ENCODE data around the gene TROAP.
A peak's percentile ranks its signal among the peaks of the same experiment; 100 is the strongest.
"Not testable (repeated sequence)": the region's sequence is repeated elsewhere in the genome, so short reads cannot be mapped to it uniquely, and the experiment has no call there.

TROAP gene

DNA sequence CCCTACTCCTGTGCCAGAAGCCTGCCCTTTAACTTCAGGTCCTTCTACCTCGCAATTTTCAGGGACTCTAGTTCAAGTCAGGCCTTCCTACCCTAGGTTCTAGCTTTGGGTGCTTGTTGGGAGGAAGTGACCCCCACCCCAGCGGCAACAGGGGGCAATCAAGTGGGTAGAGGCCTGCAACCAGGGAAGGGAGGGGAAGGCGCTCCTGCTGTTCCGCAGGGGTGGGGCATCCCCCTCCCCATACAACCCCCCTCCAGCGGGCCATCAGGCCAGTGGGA is 28.3 kb upstream of the TROAP start:
- DNase-seq: no peak

DNA sequence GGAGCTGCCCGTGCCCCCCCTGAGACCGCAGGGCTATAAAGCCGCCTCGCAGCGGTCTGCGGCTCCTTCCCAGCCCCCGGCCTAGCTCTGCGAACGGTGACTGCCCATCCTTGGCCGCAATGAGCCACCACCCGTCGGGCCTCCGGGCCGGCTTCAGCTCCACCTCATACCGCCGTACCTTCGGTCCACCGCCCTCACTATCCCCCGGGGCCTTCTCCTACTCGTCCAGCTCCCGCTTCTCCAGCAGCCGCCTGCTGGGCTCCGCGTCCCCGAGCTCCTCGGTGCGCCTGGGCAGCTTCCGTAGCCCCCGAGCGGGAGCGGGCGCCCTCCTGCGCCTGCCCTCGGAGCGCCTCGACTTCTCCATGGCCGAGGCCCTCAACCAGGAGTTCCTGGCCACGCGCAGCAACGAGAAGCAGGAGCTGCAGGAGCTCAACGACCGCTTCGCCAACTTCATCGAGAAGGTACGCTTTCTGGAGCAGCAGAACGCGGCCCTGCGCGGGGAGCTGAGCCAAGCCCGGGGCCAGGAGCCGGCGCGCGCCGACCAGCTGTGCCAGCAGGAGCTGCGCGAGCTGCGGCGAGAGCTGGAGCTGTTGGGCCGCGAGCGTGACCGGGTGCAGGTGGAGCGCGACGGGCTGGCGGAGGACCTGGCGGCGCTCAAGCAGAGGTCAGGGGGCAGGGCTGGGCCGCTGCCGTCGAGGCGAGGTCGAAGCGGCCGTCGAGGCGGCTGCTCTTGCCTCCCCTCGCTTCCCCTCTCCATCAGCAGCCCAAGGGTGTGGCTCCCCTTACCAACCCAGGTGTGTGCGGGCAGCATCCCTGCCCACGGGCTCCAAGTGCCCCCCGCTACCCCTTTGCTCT is 27.7 kb upstream of the TROAP start, which contains the start of gene PRPH:
TSS of gene PRPH (plus strand) at position 66 of the 855 bp plus-strand sequence. CDS start at position 120, 54 bp downstream.
- DNase-seq: no peak

DNA sequence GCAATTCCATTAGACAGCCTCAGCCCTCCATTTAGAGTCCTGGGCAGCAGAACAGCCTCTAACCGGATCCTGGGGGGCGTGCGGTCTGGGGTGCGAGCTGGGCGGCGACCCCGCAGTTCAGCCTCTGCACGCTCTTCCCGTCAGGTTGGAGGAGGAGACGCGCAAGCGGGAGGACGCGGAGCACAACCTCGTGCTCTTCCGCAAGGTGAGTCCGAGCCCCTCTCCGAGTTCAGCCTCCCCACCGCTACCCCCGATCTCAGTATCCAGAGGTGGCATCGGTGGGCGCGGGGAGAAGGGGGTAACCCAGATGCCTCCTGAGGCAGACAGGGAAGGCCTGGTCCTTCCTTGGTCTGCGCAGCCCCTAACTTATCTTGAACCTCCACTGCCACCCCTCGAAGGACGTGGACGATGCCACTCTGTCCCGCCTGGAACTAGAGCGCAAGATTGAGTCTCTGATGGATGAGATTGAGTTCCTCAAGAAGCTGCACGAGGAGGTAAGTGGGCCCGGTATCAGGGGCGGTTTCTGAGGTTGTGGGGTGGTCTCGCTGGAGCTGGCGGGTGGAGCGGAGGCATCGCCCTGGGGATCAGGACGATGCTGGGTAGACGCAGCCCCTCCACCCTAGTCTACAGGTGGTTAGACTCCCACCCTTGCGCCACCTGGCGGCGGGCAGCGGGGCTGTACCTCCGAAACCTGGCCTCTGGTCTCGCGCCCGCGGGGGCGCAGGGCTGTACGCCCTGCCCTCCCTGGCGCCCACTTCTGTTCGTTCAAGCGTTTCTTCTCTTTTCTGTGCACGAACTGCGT is 26.8 kb upstream of the TROAP start:
- peak; percentile 68 to 76 for DNase-seq

DNA sequence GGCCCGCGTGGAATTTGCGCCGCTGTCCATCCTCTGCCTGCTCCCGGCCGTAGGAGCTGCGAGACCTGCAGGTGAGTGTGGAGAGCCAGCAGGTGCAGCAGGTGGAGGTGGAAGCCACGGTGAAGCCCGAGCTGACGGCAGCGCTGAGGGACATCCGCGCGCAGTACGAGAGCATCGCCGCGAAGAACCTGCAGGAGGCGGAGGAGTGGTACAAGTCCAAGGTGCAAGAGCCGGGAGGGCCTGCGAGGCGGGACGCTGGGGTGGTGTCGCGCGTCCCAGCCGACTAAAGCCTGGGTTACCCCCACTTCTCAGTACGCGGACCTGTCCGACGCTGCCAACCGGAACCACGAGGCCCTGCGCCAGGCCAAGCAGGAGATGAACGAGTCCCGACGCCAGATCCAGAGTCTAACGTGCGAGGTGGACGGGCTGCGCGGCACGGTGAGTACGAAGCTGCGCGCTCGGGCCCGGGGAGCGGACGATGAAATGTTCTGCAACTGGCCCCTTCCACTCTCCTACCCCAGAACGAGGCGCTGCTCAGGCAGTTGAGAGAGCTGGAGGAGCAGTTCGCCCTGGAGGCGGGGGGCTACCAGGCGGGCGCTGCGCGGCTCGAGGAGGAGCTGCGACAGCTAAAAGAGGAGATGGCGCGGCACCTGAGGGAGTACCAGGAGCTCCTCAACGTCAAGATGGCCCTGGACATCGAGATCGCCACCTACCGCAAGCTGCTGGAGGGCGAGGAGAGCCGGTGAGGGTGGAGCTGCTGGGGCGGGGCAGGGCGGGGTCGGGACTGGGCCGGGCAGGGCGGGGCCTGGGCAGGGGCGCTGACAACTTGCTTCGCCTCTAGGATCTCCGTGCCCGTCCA is 26.0 kb upstream of the TROAP start:
- peak; percentile 66 to 72 for DNase-seq

DNA sequence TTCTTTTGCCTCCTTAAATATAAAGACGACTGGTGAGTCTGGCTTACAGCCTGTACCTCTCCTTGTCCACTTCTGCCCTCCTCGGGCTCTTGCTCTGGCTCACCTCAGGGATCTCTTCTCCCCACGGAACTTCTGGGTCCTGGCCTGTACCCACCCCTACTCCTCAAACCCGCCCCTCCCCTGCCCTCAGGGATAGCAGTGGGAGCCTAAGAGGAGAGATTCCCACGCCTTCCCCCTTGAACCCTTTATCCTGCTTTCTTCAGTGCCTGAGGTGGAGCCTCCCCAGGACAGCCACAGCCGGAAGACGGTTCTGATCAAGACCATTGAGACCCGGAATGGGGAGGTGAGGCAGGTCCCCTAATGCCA is 25.4 kb upstream of the TROAP start:
- no peak for DNase-seq

DNA sequence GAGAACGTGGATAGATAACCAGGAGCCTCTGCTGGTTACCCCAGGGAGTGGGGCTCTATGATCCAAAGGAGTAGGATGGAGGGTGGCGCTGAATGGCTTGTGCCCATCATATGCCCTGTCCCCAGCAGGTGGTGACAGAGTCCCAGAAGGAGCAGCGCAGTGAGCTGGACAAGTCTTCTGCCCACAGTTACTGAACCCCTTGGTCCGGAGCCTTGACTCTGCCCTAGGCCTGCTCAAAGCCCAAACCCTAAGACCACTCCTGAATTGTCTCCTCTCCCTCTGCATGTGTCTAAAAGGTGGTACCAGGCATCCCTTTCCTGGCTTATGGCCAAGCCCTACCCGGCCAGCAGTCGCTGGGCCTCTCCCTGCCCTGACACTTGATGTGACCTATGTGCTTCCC is 24.9 kb upstream of the TROAP start:
- no peak for DNase-seq

DNA sequence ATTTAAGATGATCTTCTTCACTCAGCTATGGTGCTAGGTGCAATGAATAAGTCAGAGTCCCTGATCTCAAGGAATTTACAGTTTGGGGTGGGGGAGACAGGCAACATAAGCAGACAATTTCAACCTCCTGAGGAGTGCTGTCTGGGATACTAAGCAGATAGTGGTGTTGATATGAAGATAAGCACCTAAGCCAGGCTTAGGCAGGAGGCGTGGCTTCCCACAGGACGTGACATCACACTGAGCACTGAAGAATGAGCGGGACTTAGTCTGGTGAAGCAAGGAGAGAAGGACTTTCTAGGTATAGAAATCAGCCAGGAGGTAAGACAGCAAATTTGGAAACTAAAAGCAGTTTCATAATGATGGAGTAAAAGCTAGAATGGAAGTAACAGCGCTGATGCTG is 21.3 kb upstream of the TROAP start:
- DNase-seq: no peak

DNA sequence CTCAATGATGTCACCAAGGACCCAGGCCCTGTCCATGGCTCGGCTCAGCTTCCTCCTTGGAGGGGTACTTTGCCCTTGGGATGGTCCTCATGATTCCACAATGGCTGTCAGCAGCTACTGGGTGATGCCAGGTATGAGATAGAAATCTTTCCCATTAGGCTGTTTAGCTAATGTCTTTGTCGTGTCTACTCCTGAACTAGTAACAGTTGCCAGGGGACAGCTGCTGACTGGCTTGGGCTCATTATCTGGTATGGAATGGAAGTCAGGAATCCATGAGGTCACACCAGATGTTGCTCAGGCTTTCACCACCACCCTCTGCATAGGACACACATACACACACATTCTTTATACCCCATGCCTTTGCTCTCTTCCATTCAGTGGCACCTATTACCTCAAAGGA is 18.9 kb upstream of the TROAP start:
- no peak for DNase-seq

DNA sequence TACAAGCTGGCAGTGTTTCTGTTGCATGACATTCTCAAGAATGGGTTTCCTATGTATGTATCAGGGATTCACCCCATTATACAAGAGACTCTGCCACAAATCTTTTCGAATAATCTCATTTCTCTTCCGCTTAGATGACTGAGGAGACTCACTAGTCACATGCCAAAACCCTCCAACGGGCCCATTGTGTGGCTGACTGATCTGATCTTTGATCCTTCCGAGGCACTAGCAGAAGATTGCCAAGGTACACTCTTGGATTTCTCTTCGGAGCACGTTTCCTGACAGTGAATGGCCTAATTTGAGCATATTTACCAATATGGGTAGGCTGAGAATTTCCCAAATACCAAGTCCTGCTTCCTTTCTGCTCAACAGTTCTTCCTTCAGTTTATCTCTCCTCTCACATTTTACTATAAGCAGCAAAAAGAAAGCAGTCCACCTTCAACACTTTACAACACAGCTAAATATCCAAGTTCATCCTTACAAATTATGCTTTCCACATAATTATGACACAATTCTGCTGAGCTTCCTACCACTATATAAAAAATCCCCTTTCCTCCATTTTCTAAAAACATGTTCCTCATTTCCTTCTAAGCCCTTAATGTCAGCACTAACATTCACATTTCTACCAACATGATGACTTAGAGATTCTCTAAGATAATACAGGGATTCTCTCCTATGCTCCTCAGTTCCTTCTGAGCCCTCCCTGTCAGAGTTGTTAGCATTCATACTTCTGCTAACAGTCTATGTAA is 17.1 kb upstream of the TROAP start:
- no peak for DNase-seq

DNA sequence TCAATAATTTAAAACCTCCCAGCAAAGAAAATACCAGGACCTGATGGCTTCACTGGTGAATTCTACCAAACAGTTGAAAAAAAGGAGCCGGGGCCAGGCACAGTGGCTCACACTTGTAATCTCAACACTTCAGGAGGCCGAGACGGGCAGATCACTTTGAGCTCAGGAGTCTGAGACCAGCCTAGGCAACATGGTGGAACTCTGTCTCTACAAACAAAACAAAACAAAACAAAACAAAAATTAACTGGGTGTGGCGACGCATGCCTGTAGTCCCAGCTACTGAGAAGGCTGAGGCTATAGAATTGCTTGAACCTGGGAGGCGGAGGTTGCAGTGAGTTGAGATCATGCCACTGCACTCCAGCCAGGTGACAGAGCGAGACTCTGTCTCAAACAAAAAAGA is 13.7 kb upstream of the TROAP start:
- no peak for DNase-seq

DNA sequence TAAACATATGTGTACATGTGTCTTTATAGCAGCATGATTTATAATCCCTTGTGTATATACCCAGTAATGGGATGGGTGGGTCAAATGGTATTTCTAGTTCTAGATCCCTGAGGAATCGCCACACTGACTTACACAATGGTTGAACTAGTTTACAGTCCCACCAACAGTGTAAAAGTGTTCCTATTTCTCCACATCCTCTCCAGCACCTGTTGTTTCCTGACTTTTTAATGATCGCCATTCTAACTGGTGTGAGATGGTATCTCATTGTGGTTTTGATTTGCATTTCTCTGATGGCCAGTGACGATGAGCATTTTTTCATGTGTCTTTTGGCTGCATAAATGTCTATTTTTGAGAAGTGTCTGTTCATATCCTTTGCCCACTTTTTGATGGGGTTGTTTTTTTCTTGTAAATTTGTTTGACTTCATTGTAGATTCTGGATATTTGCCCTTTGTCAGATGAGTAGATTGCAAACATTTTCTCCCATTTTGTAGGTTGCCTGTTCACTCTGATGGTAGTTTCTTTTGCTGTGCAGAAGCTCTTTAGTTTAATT is 12.5 kb upstream of the TROAP start:
- not testable (repeated sequence) for DNase-seq

DNA sequence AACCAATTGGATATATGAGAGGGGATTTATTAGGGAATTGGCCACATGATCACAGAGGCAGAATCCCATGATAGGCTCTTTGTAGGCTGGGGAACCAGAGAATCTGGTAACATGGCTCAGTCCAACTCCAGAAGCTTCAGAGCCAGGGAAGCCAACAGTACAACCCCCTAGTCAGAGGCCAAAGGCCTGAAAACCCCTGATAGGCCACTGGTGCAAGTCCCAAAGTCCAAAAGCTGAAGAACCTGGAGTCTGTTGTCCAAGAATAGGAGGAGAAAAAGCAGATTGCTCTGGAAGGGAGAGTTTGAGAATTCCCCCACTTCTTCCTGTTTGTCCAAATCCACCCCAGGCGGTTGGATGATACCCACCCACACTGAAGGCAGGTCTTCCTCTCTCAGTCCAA is 8.2 kb upstream of the TROAP start:
- no peak for DNase-seq

DNA sequence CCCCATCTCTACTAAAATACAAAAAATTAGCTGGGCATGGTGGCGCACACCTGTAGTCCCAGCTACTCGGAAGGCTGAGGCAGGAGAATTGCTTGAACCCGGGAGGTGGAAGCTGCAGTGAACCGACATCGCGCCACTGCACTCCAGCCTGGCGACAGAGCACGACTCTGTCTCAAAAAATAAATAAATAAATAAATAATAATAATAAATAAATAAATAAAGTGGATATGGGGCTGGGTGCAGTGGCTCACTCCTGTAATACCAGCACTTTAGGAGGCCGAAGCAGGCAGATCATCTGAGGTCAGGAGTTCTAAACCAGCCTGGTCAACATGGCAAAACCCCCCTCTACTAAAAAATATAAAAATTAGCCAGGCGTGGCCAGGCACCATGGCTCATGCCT is 5.9 kb upstream of the TROAP start:
- not testable (repeated sequence) for DNase-seq

DNA sequence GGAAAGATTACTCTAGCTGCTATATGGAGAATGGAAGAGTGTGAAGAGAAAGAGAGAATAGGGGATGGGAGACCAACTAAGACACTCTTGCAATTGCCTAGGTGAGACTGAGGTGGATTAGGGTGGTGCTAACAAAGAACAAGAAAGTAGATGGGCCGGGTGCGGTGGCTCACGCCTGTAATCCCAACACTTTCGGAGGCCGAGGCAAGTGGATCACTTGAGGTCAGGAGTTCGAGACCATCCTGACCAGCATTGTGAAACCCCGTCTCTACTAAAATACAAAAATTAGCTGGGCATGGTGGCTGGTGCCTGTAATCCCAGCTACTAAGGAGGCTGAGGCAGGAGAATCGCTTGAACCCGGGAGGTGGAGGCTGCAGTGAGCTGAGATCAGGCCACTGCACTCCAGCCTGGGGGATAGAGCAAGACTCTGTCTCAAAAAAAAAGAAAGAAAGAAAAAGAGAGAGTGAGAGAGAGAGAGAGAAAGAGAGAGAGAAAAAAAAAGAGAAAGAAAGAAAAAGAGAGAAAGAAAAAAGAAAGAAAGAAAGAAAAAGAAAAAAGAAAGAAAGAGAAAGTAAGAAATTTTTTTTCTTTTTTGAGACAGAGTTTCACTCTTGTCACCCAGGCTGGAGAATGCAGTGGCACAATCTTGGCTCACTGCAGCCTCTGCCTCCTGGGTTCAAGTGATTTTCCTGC is 2.5 kb upstream of the TROAP start:
- DNase-seq: not testable (repeated sequence)

DNA sequence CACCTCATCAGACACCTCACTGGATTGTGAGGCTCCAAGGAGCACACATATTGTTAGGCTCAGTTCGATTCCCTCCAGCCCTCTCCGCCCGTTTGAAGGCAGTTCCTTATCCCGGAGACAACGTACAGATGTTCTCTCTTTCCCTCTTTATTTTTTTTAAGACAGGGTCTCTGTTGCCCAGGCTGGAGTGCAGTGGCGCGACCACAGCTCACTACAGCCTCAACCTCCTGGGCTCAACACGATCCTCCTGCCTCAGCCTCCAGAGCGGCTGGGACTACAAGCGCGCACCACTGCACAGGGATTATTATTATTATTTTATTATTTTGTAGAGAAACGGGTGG is 718 bp upstream of the TROAP start:
- no peak for DNase-seq

DNA sequence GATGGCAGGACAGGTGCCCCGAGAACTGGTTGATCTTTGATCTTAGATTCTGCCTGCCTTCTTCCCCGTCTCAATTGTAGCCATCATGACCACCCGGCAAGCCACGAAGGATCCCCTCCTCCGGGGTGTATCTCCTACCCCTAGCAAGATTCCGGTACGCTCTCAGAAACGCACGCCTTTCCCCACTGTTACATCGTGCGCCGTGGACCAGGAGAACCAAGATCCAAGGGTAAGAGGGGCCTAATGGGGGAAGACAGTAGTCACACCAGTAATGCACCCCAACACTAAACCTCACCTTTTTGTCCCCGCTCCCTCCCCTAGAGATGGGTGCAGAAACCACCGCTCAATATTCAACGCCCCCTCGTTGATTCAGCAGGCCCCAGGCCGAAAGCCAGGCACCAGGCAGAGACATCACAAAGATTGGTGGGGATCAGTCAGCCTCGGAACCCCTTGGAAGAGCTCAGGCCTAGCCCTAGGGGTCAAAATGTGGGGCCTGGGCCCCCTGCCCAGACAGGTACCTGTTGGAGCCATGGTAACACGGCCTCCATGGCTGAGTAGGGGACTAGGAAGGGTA is 556 bp downstream of the TROAP start:
- no peak for DNase-seq

DNA sequence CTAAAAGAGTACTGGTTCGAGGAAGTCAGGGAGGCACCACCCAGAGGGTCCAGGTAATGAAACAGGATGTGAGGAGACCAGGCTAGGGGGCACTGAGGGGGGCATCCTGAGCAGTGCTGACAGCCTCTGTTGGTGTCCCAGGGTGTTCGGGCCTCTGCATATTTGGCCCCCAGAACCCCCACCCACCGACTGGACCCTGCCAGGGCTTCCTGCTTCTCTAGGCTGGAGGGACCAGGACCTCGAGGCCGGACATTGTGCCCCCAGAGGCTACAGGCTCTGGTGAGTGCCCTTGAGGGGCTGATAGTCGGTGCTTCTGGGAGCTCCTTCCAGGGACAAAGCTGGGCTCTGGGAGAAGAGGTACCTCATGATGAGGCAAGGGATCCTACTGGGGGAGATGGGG is 2.6 kb downstream of the TROAP start:
- no peak for DNase-seq

DNA sequence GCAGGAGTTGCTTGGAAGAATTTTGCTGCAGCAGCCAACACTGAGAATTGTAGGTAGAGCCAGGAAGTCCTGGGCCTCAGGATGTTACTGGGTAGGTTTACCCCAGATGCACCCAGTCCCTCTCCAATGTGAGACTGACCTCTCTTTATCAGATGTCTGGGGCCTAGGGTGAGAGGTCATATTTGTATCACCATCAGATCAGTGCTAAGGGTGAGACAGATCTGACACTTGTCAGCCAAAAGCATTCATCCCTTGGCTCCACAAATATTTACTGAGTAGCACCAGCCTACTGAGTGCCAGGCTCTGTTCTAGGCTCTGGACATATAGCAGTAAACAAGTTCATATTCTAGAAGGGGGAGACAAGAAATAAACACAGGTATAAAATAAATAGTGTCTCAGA is 4.3 kb downstream of the TROAP start:
- DNase-seq: no peak

DNA sequence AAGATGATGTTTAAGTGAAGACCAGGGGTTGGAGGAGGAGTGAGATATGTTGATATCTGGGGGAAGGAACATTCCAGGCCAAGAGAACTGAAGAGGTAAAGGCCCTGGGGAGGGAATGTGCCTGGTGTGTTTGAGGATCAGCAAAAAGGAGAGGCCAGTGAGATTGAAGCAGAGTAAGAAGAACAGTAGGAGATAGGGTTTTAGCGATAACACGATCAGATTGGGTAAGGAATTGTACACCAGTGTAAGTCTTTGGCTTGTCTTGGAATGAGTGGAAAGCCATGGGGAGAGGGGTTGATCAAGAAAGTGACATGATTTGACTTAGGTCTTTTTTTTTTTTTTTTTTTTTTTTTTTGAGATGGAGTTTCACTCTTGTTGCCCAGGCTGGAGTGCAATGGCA is 4.8 kb downstream of the TROAP start:
- DNase-seq: no peak

DNA sequence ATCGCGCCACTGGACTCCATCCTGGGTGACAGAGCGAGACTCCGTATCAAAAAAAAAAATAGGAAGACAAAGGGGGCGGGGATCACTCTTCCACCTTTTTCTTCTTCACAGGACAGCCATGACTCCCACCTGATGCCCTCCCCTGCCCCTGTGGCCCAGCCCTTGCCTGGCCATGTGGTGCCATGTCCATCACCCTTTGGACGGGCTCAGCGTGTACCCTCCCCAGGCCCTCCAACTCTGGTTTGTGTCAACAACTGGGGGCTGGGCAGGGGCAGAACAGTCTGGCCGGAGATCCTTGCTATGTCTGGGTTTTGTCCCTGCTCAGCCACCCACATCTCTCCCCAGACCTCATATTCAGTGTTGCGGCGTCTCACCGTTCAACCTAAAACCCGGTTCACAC is 5.8 kb downstream of the TROAP start:
- no peak for DNase-seq

DNA sequence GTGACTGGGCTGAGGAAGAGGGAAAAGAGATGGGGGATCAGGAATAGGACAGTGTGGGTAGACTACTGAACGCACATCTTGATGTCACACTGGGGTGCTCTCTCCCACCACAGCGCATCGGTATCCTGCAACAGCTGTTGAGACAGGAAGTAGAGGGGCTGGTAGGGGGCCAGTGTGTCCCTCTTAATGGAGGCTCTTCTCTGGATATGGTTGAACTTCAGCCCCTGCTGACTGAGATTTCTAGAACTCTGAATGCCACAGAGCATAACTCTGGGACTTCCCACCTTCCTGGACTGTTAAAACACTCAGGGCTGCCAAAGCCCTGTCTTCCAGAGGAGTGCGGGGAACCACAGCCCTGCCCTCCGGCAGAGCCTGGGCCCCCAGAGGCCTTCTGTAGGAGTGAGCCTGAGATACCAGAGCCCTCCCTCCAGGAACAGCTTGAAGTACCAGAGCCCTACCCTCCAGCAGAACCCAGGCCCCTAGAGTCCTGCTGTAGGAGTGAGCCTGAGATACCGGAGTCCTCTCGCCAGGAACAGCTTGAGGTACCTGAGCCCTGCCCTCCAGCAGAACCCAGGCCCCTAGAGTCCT is 7.1 kb downstream of the TROAP start:
- no peak for DNase-seq

All from NCI-H1930 (cell line).